Activated CD8-positive, alpha-beta memory T cell treated with anti-CD3 and anti-CD28 coated beads, Interleukin-2, amount 50 U/mL, for 24 hours (primary cell): Measurements from ENCODE around the gene CDH23.

Source experiments
- DNase-seq: peaks from one replicate; pipeline ENCODE4 v3.0.0-alpha.2; 2020; ENCODE audit errors: extremely low read depth

CDH23 gene

GRCh38 chr10:71392791-71393781 lies 3.6 kb upstream of the CDH23 start:
- DNase-seq: no peak

GRCh38 chr10:71393841-71394475 lies 2.8 kb upstream of the CDH23 start:
- DNase-seq: no peak

- DNase-seq: no peak
Observed at GRCh38 chr10:71394926-71395562, 1.7 kb upstream of the CDH23 start.

GRCh38 chr10:71395621-71396020 lies 1.1 kb upstream of the CDH23 start:
- no peak for DNase-seq

GRCh38 chr10:71396084-71396710 lies 523 bp upstream of the CDH23 start:
- DNase-seq: no peak

GRCh38 chr10:71397296-71398212 lies 834 bp downstream of the CDH23 start:
- DNase-seq: no peak

GRCh38 chr10:71398976-71399375 lies 2.3 kb downstream of the CDH23 start:
- no peak for DNase-seq

GRCh38 chr10:71399946-71400345 lies 3.2 kb downstream of the CDH23 start:
- no peak for DNase-seq

GRCh38 chr10:71401056-71401455 lies 4.3 kb downstream of the CDH23 start:
- no peak for DNase-seq

- no peak for DNase-seq
Observed at GRCh38 chr10:71402005-71402404, 5.3 kb downstream of the CDH23 start.

GRCh38 chr10:71404503-71405295 lies 8.0 kb downstream of the CDH23 start:
- DNase-seq: no peak

- DNase-seq: no peak
Observed at GRCh38 chr10:71406878-71407277, 10.2 kb downstream of the CDH23 start.

GRCh38 chr10:71408436-71409225 lies 11.9 kb downstream of the CDH23 start:
- no peak for DNase-seq

- DNase-seq: no peak
Observed at GRCh38 chr10:71409516-71410104, 12.9 kb downstream of the CDH23 start.

GRCh38 chr10:71413581-71413980 lies 16.9 kb downstream of the CDH23 start:
- no peak for DNase-seq

GRCh38 chr10:71414359-71414758 lies 17.6 kb downstream of the CDH23 start:
- no peak for DNase-seq

GRCh38 chr10:71419002-71419540 lies 22.4 kb downstream of the CDH23 start:
- no peak for DNase-seq

GRCh38 chr10:71419750-71420149 lies 23.0 kb downstream of the CDH23 start:
- no peak for DNase-seq

- DNase-seq: no peak
Observed at GRCh38 chr10:71421075-71421434, 24.3 kb downstream of the CDH23 start.
